ENCODE measurements around the gene KCNK10. TPM values are rescaled to one million over a fixed set of nuclear protein-coding genes. Genes with fewer than 3 reads are reported as not detected.

The KCNK10 gene
- total RNA-seq, 1 donor = not detected

DNA sequence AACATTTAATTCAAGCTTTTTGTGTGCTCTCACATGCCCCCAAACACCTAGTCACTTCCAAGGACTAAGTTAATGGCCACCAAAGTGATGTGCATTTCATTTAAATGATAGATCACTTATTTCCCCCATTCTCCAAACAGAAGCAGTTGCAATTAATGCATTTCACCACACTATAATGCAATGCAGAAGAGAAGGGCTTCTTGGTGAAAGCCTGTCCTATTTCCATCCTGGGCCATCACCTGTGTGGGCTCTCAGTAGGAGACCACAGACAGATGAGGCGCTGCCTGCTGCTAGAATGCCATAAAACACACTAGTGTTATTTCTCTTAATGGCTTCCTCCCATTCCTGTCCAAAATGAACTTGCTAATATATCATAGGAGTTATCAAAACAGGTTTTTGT, 166.9 kb downstream of the KCNK10 start:
- no peak for DNase-seq (ENCODE audit: low read depth)
- no peak overlapping the region for H3K4me3 ChIP-seq (ENCODE audit: low read depth, low read length)
- TF ChIP-seq, protein P1, sequence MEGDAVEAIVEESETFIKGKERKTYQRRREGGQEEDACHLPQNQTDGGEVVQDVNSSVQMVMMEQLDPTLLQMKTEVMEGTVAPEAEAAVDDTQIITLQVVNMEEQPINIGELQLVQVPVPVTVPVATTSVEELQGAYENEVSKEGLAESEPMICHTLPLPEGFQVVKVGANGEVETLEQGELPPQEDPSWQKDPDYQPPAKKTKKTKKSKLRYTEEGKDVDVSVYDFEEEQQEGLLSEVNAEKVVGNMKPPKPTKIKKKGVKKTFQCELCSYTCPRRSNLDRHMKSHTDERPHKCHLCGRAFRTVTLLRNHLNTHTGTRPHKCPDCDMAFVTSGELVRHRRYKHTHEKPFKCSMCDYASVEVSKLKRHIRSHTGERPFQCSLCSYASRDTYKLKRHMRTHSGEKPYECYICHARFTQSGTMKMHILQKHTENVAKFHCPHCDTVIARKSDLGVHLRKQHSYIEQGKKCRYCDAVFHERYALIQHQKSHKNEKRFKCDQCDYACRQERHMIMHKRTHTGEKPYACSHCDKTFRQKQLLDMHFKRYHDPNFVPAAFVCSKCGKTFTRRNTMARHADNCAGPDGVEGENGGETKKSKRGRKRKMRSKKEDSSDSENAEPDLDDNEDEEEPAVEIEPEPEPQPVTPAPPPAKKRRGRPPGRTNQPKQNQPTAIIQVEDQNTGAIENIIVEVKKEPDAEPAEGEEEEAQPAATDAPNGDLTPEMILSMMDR (IDR thresholded peaks at IDR 0.05; ENCODE audit: insufficient read depth, low read length) = no peak

DNA sequence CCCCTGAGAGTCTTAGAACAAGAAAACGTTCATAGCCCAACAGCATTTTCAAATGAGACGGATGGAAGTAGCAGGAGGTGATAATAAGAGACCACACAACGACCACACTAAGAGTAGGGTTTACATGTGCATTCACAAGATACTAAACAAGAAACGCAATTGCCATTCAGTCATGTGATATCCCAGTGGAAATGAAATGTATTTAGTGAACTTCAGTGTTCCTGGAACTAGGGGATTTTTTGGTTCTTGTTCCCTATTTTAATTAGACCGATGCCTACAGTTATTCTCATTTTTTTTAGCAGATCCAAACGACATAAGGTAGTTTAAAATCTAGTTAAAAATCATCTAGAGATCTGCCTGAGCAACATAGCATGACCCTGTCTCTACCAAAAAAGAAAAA, 168.1 kb downstream of the KCNK10 start:
- H3K4me3 ChIP-seq (ENCODE audit: low read depth, low read length) = no peak overlapping the region
- no peak for DNase-seq (ENCODE audit: low read depth)
- TF ChIP-seq, protein P1 (IDR thresholded peaks at IDR 0.05; ENCODE audit: insufficient read depth, low read length) = no peak

DNA sequence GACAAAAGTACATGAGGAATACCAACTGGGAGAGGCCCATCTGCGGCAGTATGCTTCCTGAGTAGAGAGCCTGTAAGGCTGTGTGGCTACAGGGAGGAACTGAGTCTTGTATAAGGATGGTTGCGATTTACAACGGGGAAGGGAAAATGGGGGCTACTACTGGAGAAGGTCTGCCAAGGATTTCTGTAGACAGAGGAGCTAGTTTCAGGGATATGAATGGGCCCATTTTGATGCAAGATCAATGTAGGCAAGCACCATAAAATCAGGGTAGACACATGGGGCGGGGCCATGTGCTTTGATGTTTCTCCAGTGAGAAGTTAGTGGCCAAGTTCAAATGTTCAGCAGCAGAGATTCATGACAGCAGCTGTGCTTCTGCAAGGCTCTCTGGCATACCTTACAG, 168.7 kb downstream of the KCNK10 start:
- TF ChIP-seq, protein P1 (IDR thresholded peaks at IDR 0.05; ENCODE audit: insufficient read depth, low read length) = no peak
- H3K4me3 ChIP-seq (ENCODE audit: low read depth, low read length) = no peak overlapping the region
- DNase-seq (ENCODE audit: low read depth) = no peak

DNA sequence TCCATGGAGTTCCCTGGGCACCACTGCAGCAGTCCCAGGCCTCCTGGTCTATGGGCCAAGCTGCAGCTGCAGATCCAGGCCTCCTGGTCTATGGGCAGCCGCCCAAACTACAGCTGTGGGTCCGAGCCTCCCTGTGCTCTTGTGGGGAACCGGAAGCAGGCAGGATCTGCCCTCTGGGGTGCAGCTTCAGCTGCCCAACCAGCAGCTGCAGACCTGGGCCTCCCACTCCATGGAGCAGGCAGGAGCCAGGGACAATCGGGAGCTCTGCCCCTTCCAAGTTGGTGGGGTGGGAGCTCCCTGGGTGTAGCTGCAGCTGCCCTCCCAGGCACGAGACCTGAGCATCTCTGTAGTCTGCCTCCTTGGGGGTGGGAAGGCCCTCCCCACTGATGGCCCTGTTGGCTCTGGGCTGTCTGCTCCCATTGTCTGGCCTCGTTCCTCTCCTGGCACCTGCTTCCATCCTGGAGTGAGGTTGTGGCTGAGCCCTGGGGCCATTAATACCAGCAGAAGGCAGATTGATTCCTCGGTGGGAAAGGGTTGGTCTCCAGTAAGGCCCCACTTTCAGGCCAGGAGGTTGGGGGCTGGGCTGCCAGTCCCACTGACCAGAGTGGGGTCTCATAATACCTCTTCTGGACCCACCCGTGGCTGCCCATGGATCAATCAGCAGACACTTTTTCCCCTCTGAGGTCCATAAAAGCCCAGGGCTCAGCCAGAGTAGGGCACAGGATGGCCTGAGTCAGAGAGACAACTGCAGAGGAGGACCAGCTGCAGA, 176.0 kb downstream of the KCNK10 start:
- H3K4me3 ChIP-seq (ENCODE audit: low read depth, low read length) = no peak overlapping the region
- TF ChIP-seq, protein P1 (IDR thresholded peaks at IDR 0.05; ENCODE audit: insufficient read depth, low read length) = no peak
- no peak for DNase-seq (ENCODE audit: low read depth)

DNA sequence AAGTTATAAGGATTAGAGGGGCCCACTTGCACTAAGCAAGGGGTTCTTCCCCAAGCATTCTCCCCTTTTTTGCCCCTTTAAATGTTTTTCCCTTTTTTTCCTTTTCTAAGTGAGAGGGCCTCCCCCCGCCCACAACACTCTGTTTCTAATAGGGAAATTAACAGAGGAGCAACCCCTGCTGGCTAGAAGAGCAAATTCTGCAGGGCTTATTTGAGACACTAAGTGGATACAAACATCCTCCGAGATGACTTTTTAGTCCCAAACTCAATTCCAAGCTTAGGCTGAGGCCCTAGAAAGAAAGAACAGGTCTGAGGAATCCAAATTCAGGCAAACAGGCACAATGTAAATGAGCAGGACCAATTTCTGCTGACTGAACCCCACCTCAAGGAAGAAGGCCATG, 179.3 kb downstream of the KCNK10 start:
- DNase-seq (ENCODE audit: low read depth) = no peak
- no peak overlapping the region for H3K4me3 ChIP-seq (ENCODE audit: low read depth, low read length)
- TF ChIP-seq, protein P1 (IDR thresholded peaks at IDR 0.05; ENCODE audit: insufficient read depth, low read length) = no peak

DNA sequence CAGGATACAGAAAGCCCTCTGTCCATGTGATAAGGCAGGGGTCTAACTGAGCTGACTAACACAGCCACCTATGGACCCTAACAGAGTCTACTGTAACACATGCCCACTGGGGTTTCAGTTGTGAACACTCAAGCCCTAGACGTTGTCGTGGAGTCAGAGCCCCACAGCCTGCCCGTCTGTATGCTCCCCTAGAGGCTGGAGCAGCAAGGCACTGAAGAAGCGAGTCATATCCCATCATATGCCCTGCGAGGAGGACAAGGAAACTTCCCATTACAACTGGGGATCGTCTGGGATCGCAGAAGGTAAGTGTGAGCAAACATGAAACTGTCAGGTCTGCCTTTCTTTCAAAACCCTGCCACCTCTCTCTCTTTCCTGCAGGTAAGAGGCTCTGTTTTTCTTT, 180.1 kb downstream of the KCNK10 start:
- TF ChIP-seq, protein P1 (IDR thresholded peaks at IDR 0.05; ENCODE audit: insufficient read depth, low read length) = no peak

DNA sequence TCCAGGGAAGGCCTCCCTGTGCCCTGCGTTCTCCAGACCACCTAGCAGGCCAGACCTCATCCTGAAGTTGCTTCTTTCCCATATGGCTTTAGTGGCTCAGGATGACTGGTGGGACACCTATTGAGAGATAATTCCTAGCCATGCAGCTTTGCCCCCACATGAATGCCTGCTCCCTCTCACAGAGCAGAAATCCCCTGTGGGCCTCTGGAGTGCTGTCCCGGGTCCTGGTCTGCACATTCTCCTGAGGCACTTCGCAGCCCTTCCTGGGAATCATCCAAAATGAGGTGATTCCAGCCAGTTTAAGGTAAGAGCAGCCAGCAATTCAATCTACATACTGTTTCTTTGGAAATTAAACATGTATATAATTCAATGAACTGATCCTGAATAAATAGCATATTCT, 182.2 kb downstream of the KCNK10 start:
- DNase-seq (ENCODE audit: low read depth) = no peak
- H3K4me3 ChIP-seq (ENCODE audit: low read depth, low read length) = no peak overlapping the region
- TF ChIP-seq, protein P1 (IDR thresholded peaks at IDR 0.05; ENCODE audit: insufficient read depth, low read length) = no peak

More for the DNA sequence above, 180.1 kb downstream of the KCNK10 start:
- no peak overlapping the region for H3K4me3 ChIP-seq (ENCODE audit: low read depth, low read length)
- no peak for DNase-seq (ENCODE audit: low read depth)
